Measurements from ENCODE around the gene BMP2. TPM values are rescaled to one million over a fixed set of nuclear protein-coding genes. Genes with fewer than 3 reads are reported as not detected.

The BMP2 gene
- total RNA-seq, 1 experiment from 2014 or later = not detected

GRCh38 chr20:6769903-6770785, 2.7 kb downstream of the BMP2 start:
- DNase-seq = no peak
- TF ChIP-seq CTCF (conservative IDR thresholded peaks at IDR 0.05) = no peak
- no peak for TF ChIP-seq EZH2 (IDR thresholded peaks at IDR 0.05; ENCODE audit: low read depth)
- H3K27me3 ChIP-seq (ENCODE audit: insufficient read depth, low read depth) = no peaks in the 10 kb centered on the region; the same call in 1 of the 2 replicates
- intact Hi-C loops (cut with micrococcal nuclease; ENCODE audit: unreplicated experiment) = loop anchor here (5.0 to 10.0 kb wide), 4 partner anchors 515 to 1955 kb away; no protein-coding TSS in a partner anchor
- H3K4me3 ChIP-seq = no peak overlapping the region
- no TSS peak for BruUV-seq (replicated peaks)
- CTCF ChIA-PET = no interaction called here
- POLR2A ChIA-PET (ENCODE audit: unreplicated experiment) = no interaction called here
- H3K36me3 ChIP-seq (ENCODE audit: low read depth) = no peaks in the 10 kb centered on the region
- no peaks in the 10 kb centered on the region for H3K4me1 ChIP-seq (replicated peaks; ENCODE audit: insufficient read depth)
- H3K9me3 ChIP-seq (ENCODE audit: insufficient read depth, low read depth) = no peaks in the 10 kb centered on the region
- H4K20me1 ChIP-seq (ENCODE audit: insufficient read depth) = no peaks in the 10 kb centered on the region
- no peak overlapping the region for H3K27ac ChIP-seq
- H3K79me2 ChIP-seq (ENCODE audit: low read depth) = no peaks in the 10 kb centered on the region
- no peak overlapping the region for H3K4me2 ChIP-seq
- H3F3A ChIP-seq (ENCODE audit: insufficient read depth, low read depth) = 0 out of 2 replicates have a peak, but pooled peaks cover 4% of the 10 kb centered on the region
- no peak overlapping the region for H2AFZ ChIP-seq
- no peaks in the 10 kb centered on the region; the same call in 1 of the 2 replicates for H3K9me2 ChIP-seq (ENCODE audit: insufficient read depth)

GRCh38 chr20:6770786-6771100, 3.3 kb downstream of the BMP2 start:
- Histone ChIP-seq H4K20me1 (ENCODE audit: insufficient read depth) (no peaks in the 10 kb centered on the region), H3K9me2 (ENCODE audit: insufficient read depth) (no peaks in the 10 kb centered on the region; the same call in 1 of the 2 replicates), H3K9me3 (ENCODE audit: insufficient read depth, low read depth) (no peaks in the 10 kb centered on the region), H3F3A (ENCODE audit: insufficient read depth, low read depth) (0 out of 2 replicates have a peak, but pooled peaks cover 4% of the 10 kb centered on the region), H3K36me3 (ENCODE audit: low read depth) (no peaks in the 10 kb centered on the region), H3K27ac (no peak overlapping the region), H3K4me1 (replicated peaks; ENCODE audit: insufficient read depth) (no peaks in the 10 kb centered on the region), H2AFZ (no peak overlapping the region), H3K4me3 (no peak overlapping the region), H3K4me2 (no peak overlapping the region), H3K27me3 (ENCODE audit: insufficient read depth, low read depth) (no peaks in the 10 kb centered on the region; the same call in 1 of the 2 replicates), H3K79me2 (ENCODE audit: low read depth) (no peaks in the 10 kb centered on the region)
- ChIA-PET POLR2A (ENCODE audit: unreplicated experiment) (no interaction called here), CTCF (no interaction called here)
- no TSS peak for BruUV-seq (replicated peaks)
- intact Hi-C loops (cut with micrococcal nuclease; ENCODE audit: unreplicated experiment) = no loop called here
- TF ChIP-seq CTCF (conservative IDR thresholded peaks at IDR 0.05) (no peak), EZH2 (IDR thresholded peaks at IDR 0.05; ENCODE audit: low read depth) (no peak)
- no peak for DNase-seq

- no peaks in the 10 kb centered on the region; the same call in 1 of the 2 replicates for H4K20me1 ChIP-seq (ENCODE audit: insufficient read depth)
- no peak overlapping the region for H2AFZ ChIP-seq
- POLR2A ChIA-PET (ENCODE audit: unreplicated experiment) = no interaction called here
- no peaks in the 10 kb centered on the region for H3K9me3 ChIP-seq (ENCODE audit: insufficient read depth, low read depth)
- TF ChIP-seq EZH2 (IDR thresholded peaks at IDR 0.05; ENCODE audit: low read depth) (no peak), CTCF (conservative IDR thresholded peaks at IDR 0.05) (no peak)
- CTCF ChIA-PET = no interaction called here
- no peaks in the 10 kb centered on the region for H3F3A ChIP-seq (ENCODE audit: insufficient read depth, low read depth)
- no peaks in the 10 kb centered on the region; the same call in 1 of the 2 replicates for H3K9me2 ChIP-seq (ENCODE audit: insufficient read depth)
- no peaks in the 10 kb centered on the region for H3K4me1 ChIP-seq (replicated peaks; ENCODE audit: insufficient read depth)
- H3K4me3 ChIP-seq = no peak overlapping the region
- H3K4me2 ChIP-seq = no peak overlapping the region
- DNase-seq = no peak
- intact Hi-C loops (cut with micrococcal nuclease; ENCODE audit: unreplicated experiment) = no loop called here
- no peaks in the 10 kb centered on the region for H3K36me3 ChIP-seq (ENCODE audit: low read depth)
- peaks cover 73% of the 10 kb centered on the region for H3K27me3 ChIP-seq (ENCODE audit: insufficient read depth, low read depth)
- no TSS peak for BruUV-seq (replicated peaks)
- H3K79me2 ChIP-seq (ENCODE audit: low read depth) = no peaks in the 10 kb centered on the region
- H3K27ac ChIP-seq = no peak overlapping the region
These were observed 13.1 kb downstream of the BMP2 start for GRCh38 chr20:6780433-6781190.

All from PC-9 (cell line).